Brain pericyte (primary cell): Measurements from ENCODE around the gene NT5C1B.
A peak's percentile ranks its signal among the peaks of the same experiment; 100 is the strongest.

Experiments
- DNase-seq: peaks from one replicate; pipeline ENCODE4 v3.0.0-alpha.2; 2012; ENCODE audit warnings: low read depth, low spot score

The NT5C1B gene

GRCh38 chr2:18551169-18551568 lies 38.2 kb downstream of the NT5C1B start:
- DNase-seq = no peak

GRCh38 chr2:18550433-18550832 lies 38.9 kb downstream of the NT5C1B start:
- no peak for DNase-seq

- no peak for DNase-seq
Observed at GRCh38 chr2:18549083-18549482, 40.3 kb downstream of the NT5C1B start.

GRCh38 chr2:18548621-18549020 lies 40.7 kb downstream of the NT5C1B start:
- DNase-seq = no peak

- DNase-seq = no peak
Observed at GRCh38 chr2:18546567-18546966, 42.8 kb downstream of the NT5C1B start.

GRCh38 chr2:18545384-18545783 lies 44.0 kb downstream of the NT5C1B start:
- no peak for DNase-seq

GRCh38 chr2:18544171-18544570 lies 45.2 kb downstream of the NT5C1B start:
- DNase-seq = no peak

- no peak for DNase-seq
Observed at GRCh38 chr2:18540872-18541271, 48.5 kb downstream of the NT5C1B start.

- no peak for DNase-seq
Observed at GRCh38 chr2:18536697-18537096, 52.7 kb downstream of the NT5C1B start.

- DNase-seq = no peak
Observed at GRCh38 chr2:18536100-18536499, 53.3 kb downstream of the NT5C1B start.

- DNase-seq = no peak
Observed at GRCh38 chr2:18531194-18531593, 58.2 kb downstream of the NT5C1B start.

GRCh38 chr2:18527822-18528221 lies 61.5 kb downstream of the NT5C1B start:
- DNase-seq = no peak

GRCh38 chr2:18527326-18527725 lies 62.0 kb downstream of the NT5C1B start:
- no peak for DNase-seq

- DNase-seq = no peak
Observed at GRCh38 chr2:18526429-18526828, 62.9 kb downstream of the NT5C1B start.

GRCh38 chr2:18525852-18526251 lies 63.5 kb downstream of the NT5C1B start:
- DNase-seq = no peak

- no peak for DNase-seq
Observed at GRCh38 chr2:18525236-18525635, 64.1 kb downstream of the NT5C1B start.

- DNase-seq = no peak
Observed at GRCh38 chr2:18522484-18523146, 66.8 kb downstream of the NT5C1B start.

GRCh38 chr2:18520451-18521425 lies 68.6 kb downstream of the NT5C1B start:
- DNase-seq = peak; percentile 68

- no peak for DNase-seq
Observed at GRCh38 chr2:18519914-18520450, 69.4 kb downstream of the NT5C1B start.

GRCh38 chr2:18518116-18519111 lies 71.0 kb downstream of the NT5C1B start:
- no peak for DNase-seq

- no peak for DNase-seq
Observed at GRCh38 chr2:18517386-18517785, 72.0 kb downstream of the NT5C1B start.
